Mesendoderm (in vitro differentiated cells): Measurements from ENCODE around the gene SLC25A42.
A peak's percentile ranks its signal among the peaks of the same experiment; 100 is the strongest.
"Not testable (repeated sequence)": the region's sequence is repeated elsewhere in the genome, so short reads cannot be mapped to it uniquely, and the experiment has no call there.

Experiments
- DNase-seq: peaks from one replicate; pipeline ENCODE4 v3.0.0; 2013
- H2AK5ac ChIP-seq: 2 replicates; pipeline ENCODE4 v1.6.1; 2013; ENCODE audit warnings: low read length, inconsistent platforms
- H2BK120ac ChIP-seq: 2 replicates; pipeline ENCODE4 v1.6.1; 2013; ENCODE audit warnings: low read depth, mild to moderate bottlenecking, low read length, moderate library complexity, mixed read lengths
- H2BK15ac ChIP-seq: replicated peaks from 2 replicates; pipeline ENCODE4 v1.6.1; 2013; ENCODE audit warnings: low read depth, mild to moderate bottlenecking, moderate library complexity
- H2BK5ac ChIP-seq: 2 replicates; pipeline ENCODE4 v1.6.1; 2013; ENCODE audit warnings: low read length, inconsistent platforms
- H3K18ac ChIP-seq: 2 replicates; pipeline ENCODE4 v1.6.1; 2013; ENCODE audit warnings: mild to moderate bottlenecking, low read length, mixed read lengths
- H3K23ac ChIP-seq: one replicate; pipeline ENCODE4 v1.6.1; 2013; ENCODE audit warnings: low read length
- H3K27ac ChIP-seq: 2 replicates; pipeline ENCODE4 v1.5.1; 2013; ENCODE audit warnings: low read depth, mild to moderate bottlenecking, inconsistent platforms, low read length, moderate library complexity
- H3K27me3 ChIP-seq: 2 replicates; pipeline ENCODE4 v1.6.1; 2013; ENCODE audit warnings: low read length, control low read depth, mild to moderate bottlenecking, inconsistent platforms; ENCODE audit not compliant: insufficient read depth, poor library complexity
- H3K36me3 ChIP-seq: 2 replicates; pipeline ENCODE4 v1.6.1; 2013; ENCODE audit warnings: low read length, inconsistent platforms; ENCODE audit not compliant: control insufficient read depth, insufficient read depth
- H3K4ac ChIP-seq: one replicate; pipeline ENCODE4 v1.6.1; 2013; ENCODE audit warnings: low read depth, mild to moderate bottlenecking, low read length, moderate library complexity
- H3K4me1 ChIP-seq: 2 replicates; pipeline ENCODE4 v1.6.1; 2013; ENCODE audit warnings: low read depth, low read length, inconsistent platforms; ENCODE audit not compliant: control insufficient read depth
- H3K4me2 ChIP-seq: 2 replicates; pipeline ENCODE4 v1.6.1; 2013; ENCODE audit warnings: low read length
- H3K4me3 ChIP-seq: 2 replicates; pipeline ENCODE4 v1.5.1; 2013; ENCODE audit warnings: mild to moderate bottlenecking, low read length
- H3K56ac ChIP-seq: one replicate; pipeline ENCODE4 v1.6.1; 2013; ENCODE audit warnings: low read length
- H3K79me1 ChIP-seq: 2 replicates; pipeline ENCODE4 v1.6.1; 2013; ENCODE audit warnings: low read length, inconsistent platforms
- H3K79me2 ChIP-seq: 2 replicates; pipeline ENCODE4 v1.6.1; 2013; ENCODE audit warnings: mild to moderate bottlenecking, low read length; ENCODE audit not compliant: control insufficient read depth, insufficient read depth
- H3K9ac ChIP-seq: 2 replicates; pipeline ENCODE4 v1.6.1; 2013; ENCODE audit warnings: low read length, inconsistent platforms
- H4K5ac ChIP-seq: one replicate; pipeline ENCODE4 v1.6.1; 2013; ENCODE audit warnings: low read length
- H4K8ac ChIP-seq: one replicate; pipeline ENCODE4 v1.6.1; 2013; ENCODE audit warnings: low read depth, mild to moderate bottlenecking, control low read depth, low read length, moderate library complexity
- WGBS: extraction: QIAGEN DNeasy Blood & Tissue Kit; methylation state at CpG from one replicate; pipeline ENCODE4 v1.1.7; 2013; ENCODE audit warnings: low lambda C conversion rate, missing lambda C conversion rate; ENCODE audit not compliant: insufficient coverage; ENCODE audit errors: extremely low coverage; 5-methylcytosine and 5-hydroxymethylcytosine counted together

The SLC25A42 gene

DNA sequence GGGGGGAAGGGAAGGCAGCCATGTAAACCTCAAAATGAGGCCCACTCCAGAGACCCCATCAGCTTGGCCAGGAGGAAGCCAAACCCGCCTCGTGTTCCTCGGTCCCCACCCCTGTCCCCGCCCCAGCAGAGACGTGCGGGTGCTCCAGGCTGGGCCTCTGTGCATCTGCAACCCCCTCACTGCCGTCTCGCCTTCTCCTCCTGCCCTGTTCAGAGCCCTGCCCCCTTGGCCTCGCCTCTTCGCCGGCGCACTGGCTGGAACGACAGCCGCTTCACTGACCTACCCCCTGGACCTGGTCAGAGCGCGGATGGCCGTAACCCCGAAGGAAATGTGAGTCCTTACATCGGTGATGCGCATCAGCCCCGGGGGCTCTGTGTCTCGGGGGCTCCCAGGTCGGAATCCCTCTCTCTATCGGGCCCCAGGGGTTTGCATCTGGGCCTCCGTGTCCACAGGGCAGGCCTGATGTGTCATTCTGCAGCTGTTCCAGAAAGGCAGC, 42.3 kb downstream of the SLC25A42 start:
- H3K4me2 ChIP-seq: peak overlapping the region; percentile 84
- no peak overlapping the region for H3K27ac ChIP-seq
- H2BK15ac ChIP-seq: no peak overlapping the region
- peak overlapping the region; percentile 65 for H3K9ac ChIP-seq
- no peak overlapping the region for H3K4ac ChIP-seq
- no CpG with 5 or more reads among the region's 25 CpGs for WGBS
- H2BK5ac ChIP-seq: peak overlapping the region; percentile 17
- peak overlapping the region; percentile 16 for H3K18ac ChIP-seq
- H3K23ac ChIP-seq: no peak overlapping the region
- DNase-seq: no peak
- no peaks in the 10 kb centered on the region for H3K79me2 ChIP-seq
- H3K36me3 ChIP-seq: no peaks in the 10 kb centered on the region
- peaks cover 2% of the 10 kb centered on the region for H3K4me1 ChIP-seq
- H2BK120ac ChIP-seq: no peak overlapping the region
- peak overlapping the region; percentile 87 for H3K56ac ChIP-seq
- H4K5ac ChIP-seq: no peak overlapping the region
- H4K8ac ChIP-seq: no peak overlapping the region
- peak overlapping the region; percentile 14 for H3K4me3 ChIP-seq
- no peak overlapping the region for H2AK5ac ChIP-seq
- H3K79me1 ChIP-seq: no peaks in the 10 kb centered on the region
- no peaks in the 10 kb centered on the region for H3K27me3 ChIP-seq

DNA sequence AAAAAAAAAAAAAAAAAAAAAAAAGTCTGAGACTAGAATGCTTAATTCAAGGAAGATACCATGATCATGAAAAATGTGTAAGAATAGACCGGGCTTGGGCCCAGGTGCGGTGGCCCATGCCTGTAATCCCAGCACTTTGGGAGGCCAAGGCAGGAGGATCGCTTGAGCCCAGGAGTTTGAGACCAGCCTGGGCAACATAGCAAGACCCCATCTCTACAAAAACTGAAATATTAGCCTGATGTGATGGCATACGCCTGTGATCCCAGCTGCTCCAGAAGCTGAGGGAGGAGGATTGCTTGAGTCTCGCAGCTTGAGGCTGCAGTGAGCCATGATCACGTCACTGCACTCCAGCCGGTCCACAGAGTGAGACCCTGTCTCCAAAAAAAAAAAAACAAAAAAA, 43.1 kb downstream of the SLC25A42 start:
- not testable (repeated sequence) for H3K27ac ChIP-seq, H3K4ac ChIP-seq, H4K8ac ChIP-seq, H3K23ac ChIP-seq, H3K27me3 ChIP-seq, H3K4me2 ChIP-seq, H3K36me3 ChIP-seq, H3K4me3 ChIP-seq, H3K4me1 ChIP-seq, H4K5ac ChIP-seq, H3K18ac ChIP-seq, H3K79me2 ChIP-seq, H2BK15ac ChIP-seq, H2BK5ac ChIP-seq, H2BK120ac ChIP-seq, DNase-seq, H3K79me1 ChIP-seq, H3K56ac ChIP-seq, H2AK5ac ChIP-seq, H3K9ac ChIP-seq
- WGBS: no CpG with 5 or more reads among the region's 7 CpGs

DNA sequence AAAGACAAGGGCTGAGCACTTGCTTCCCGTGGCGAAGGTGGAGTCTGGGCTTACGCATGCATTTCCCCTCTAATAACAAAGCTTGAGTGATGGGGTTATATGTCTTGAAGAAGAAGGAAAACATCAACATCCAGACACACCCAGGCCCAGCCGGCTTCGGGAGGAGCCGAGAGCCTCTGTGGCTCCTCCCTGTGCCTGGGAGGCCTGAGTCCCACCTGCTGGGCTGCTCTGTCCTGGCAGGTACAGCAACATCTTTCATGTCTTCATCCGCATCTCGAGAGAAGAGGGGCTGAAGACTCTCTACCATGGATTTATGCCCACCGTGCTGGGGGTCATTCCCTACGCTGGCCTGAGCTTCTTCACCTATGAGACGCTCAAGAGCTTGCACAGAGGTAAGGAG, 43.9 kb downstream of the SLC25A42 start:
- no peak overlapping the region for H3K18ac ChIP-seq
- no peak overlapping the region for H3K4ac ChIP-seq
- H3K79me2 ChIP-seq: no peaks in the 10 kb centered on the region
- no peak overlapping the region for H3K4me2 ChIP-seq
- no peak overlapping the region for H4K8ac ChIP-seq
- peaks cover 2% of the 10 kb centered on the region for H3K4me1 ChIP-seq
- H3K23ac ChIP-seq: no peak overlapping the region
- no peak overlapping the region for H2BK15ac ChIP-seq
- no peak overlapping the region for H3K56ac ChIP-seq
- H2AK5ac ChIP-seq: no peak overlapping the region
- H3K9ac ChIP-seq: no peak overlapping the region
- no peak overlapping the region for H3K4me3 ChIP-seq
- no peaks in the 10 kb centered on the region for H3K79me1 ChIP-seq
- H3K27ac ChIP-seq: no peak overlapping the region
- H3K36me3 ChIP-seq: no peaks in the 10 kb centered on the region
- no peak overlapping the region for H2BK5ac ChIP-seq
- H4K5ac ChIP-seq: no peak overlapping the region
- no CpG with 5 or more reads among the region's 11 CpGs for WGBS
- no peak overlapping the region for H2BK120ac ChIP-seq
- peak; percentile 19 for DNase-seq
- no peaks in the 10 kb centered on the region for H3K27me3 ChIP-seq

DNA sequence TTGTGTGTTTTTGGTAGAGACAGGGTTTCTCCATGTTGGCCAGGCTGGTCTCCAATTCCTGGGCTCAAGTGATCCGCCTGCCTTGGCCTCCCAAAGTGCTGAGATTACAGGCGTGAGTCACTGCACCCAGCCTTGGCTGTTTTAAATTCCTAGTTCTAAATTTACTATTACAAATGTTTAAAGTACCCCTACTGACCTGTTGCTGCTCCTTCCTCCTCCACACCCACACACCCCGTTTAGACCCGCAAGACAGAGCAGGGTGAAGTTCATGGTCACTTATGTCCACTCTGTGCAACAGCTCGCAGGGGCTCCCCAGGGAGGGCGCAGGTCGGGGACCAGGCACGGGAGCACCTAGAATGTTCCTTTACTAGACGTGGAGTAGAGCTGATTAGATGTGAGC, 45.8 kb downstream of the SLC25A42 start:
- Histone ChIP-seq H3K4me3 (no peak overlapping the region), H3K27me3 (no peaks in the 10 kb centered on the region), H2BK5ac (no peak overlapping the region), H3K36me3 (no peaks in the 10 kb centered on the region), H2BK15ac (no peak overlapping the region), H3K4me1 (peaks cover 2% of the 10 kb centered on the region), H3K27ac (no peak overlapping the region), H3K23ac (no peak overlapping the region), H4K5ac (no peak overlapping the region), H3K4me2 (no peak overlapping the region), H3K18ac (no peak overlapping the region), H3K9ac (no peak overlapping the region), H3K56ac (no peak overlapping the region), H4K8ac (no peak overlapping the region), H2BK120ac (no peak overlapping the region), H3K79me1 (no peaks in the 10 kb centered on the region), H2AK5ac (no peak overlapping the region), H3K79me2 (no peaks in the 10 kb centered on the region), H3K4ac (no peak overlapping the region)
- no CpG with 5 or more reads among the region's 9 CpGs for WGBS
- no peak for DNase-seq

DNA sequence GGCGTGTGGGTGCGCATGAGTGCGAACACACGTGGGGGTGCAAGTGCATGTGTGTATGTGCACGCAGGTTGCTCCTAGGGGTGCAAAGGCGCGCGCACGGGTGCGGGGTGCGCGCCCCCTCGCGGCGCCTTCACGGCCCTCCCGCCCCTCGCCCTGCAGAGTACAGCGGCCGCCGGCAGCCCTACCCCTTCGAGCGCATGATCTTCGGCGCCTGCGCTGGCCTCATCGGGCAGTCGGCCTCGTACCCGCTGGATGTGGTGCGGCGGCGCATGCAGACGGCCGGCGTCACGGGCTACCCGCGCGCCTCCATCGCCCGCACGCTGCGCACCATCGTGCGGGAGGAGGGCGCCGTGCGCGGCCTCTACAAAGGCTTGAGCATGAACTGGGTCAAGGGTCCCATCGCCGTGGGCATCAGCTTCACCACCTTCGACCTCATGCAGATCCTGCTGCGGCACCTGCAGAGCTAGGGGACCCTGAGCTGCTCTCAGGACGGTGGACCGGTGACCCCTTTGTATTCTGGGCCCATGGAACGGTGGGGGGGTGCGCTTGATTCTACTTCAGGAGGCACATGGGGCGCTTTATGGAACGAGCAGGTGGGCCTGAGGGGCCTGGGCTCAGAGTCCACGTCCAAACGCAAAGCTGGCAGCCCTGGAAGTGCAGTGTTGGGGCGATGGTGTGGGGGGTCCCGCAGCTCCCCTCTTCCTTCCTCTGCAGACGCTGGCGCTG, 46.8 kb downstream of the SLC25A42 start:
- no peak overlapping the region for H2BK120ac ChIP-seq
- no peak overlapping the region for H3K23ac ChIP-seq
- H3K79me1 ChIP-seq: no peaks in the 10 kb centered on the region
- no CpG with 5 or more reads among the region's 66 CpGs for WGBS
- H2BK5ac ChIP-seq: no peak overlapping the region
- H3K27ac ChIP-seq: no peak overlapping the region
- no peak overlapping the region for H3K56ac ChIP-seq
- no peak overlapping the region for H4K5ac ChIP-seq
- H3K4me3 ChIP-seq: no peak overlapping the region
- H4K8ac ChIP-seq: no peak overlapping the region
- H2BK15ac ChIP-seq: no peak overlapping the region
- no peak overlapping the region for H2AK5ac ChIP-seq
- H3K27me3 ChIP-seq: no peaks in the 10 kb centered on the region
- H3K36me3 ChIP-seq: no peaks in the 10 kb centered on the region
- H3K4me1 ChIP-seq: no peaks in the 10 kb centered on the region
- H3K4ac ChIP-seq: no peak overlapping the region
- H3K18ac ChIP-seq: no peak overlapping the region
- no peak overlapping the region for H3K9ac ChIP-seq
- H3K4me2 ChIP-seq: no peak overlapping the region
- DNase-seq: no peak
- H3K79me2 ChIP-seq: no peaks in the 10 kb centered on the region
